K562 (cell line): ENCODE results near the gene SCFD2. TPM values are rescaled to one million over a fixed set of nuclear protein-coding genes. Genes with fewer than 3 reads are reported as not detected.

Experiments
- CC2D1A ChIP-seq: fragments of 450-650 bp; IDR thresholded peaks from 2 replicates; pipeline ENCODE4 v1.6.1; 2017; ENCODE audit warnings: mild to moderate bottlenecking
- ELF4 ChIP-seq: fragments of 450-650 bp; formaldehyde crosslinking; IDR thresholded peaks from 2 replicates; pipeline ENCODE4 v1.4.0; 2022; ENCODE audit warnings: missing genetic modification characterization
- EP400 ChIP-seq: fragments of 450-650 bp; IDR thresholded peaks from 2 replicates; pipeline ENCODE4 v1.6.1; 2017; ENCODE audit warnings: antibody characterized with exemption, mild to moderate bottlenecking, moderate library complexity
- ESRRA ChIP-seq: fragments of 450-650 bp; IDR thresholded peaks from 2 replicates; pipeline ENCODE4 v1.6.1; 2014; ENCODE audit warnings: low read depth, mild to moderate bottlenecking, moderate library complexity, borderline replicate concordance
- FIP1L1 ChIP-seq: fragments of 200-400 bp; formaldehyde crosslinking; IDR thresholded peaks from 2 replicates; pipeline ENCODE4 v1.6.1; 2018; ENCODE audit warnings: mild to moderate bottlenecking, low read depth, low read length; ENCODE audit not compliant: poor library complexity, severe bottlenecking
- FOXA3 ChIP-seq, 2 experiments: fragments of 450-650 bp in 1 of 2; sonication (generic) in 1 of 2; formaldehyde crosslinking; IDR thresholded peaks in 1 of 2; conservative IDR thresholded peaks in 1 of 2; 2 replicates each; pipeline versions ENCODE4 v1.4.0 to v1.8.0; 2020 to 2022; ENCODE audit warnings: mild to moderate bottlenecking in 2 of 2, missing genetic modification reagents in 1 of 2
- POLR2G ChIP-seq: fragments of 200-400 bp; formaldehyde crosslinking; IDR thresholded peaks from 2 replicates; pipeline ENCODE4 v1.6.1; 2017; ENCODE audit warnings: low read depth, mild to moderate bottlenecking, antibody characterized with exemption, low read length, moderate library complexity
- SMARCE1 ChIP-seq: fragments of 450-650 bp; IDR thresholded peaks from 2 replicates; pipeline ENCODE4 v1.7.1; 2016; ENCODE audit warnings: mild to moderate bottlenecking
- STAT5A ChIP-seq: IDR thresholded peaks from 2 replicates; pipeline ENCODE4 v1.6.1; 2012; ENCODE audit warnings: low read length, inconsistent platforms, borderline replicate concordance
- ZBTB8A ChIP-seq: fragments of 450-650 bp; IDR thresholded peaks from 2 replicates; pipeline ENCODE4 v1.6.1; 2018; ENCODE audit warnings: mild to moderate bottlenecking, moderate library complexity; ENCODE audit not compliant: partially characterized antibody
- ZNF24 ChIP-seq: fragments of 450-650 bp; IDR thresholded peaks from 2 replicates; pipeline ENCODE4 v1.6.1; 2016
- ZNF318 ChIP-seq, 2 experiments: fragments of 450-650 bp; IDR thresholded peaks; 2 replicates each; pipeline ENCODE4 v1.6.1; 2016; ENCODE audit warnings: mild to moderate bottlenecking in 2 of 2, borderline replicate concordance in 1 of 2, low read depth in 1 of 2, moderate library complexity in 1 of 2
- ZNF354B ChIP-seq: fragments of 250-450 bp; sonication (Bioruptor Pico); IDR thresholded peaks from 2 replicates; pipeline ENCODE4 v1.4.0; 2020
- ZZZ3 ChIP-seq: fragments of 450-650 bp; IDR thresholded peaks from 2 replicates; pipeline ENCODE4 v1.6.1; 2016; ENCODE audit warnings: antibody characterized with exemption, mild to moderate bottlenecking, moderate library complexity
- polyA plus RNA-seq, 8 experiments: library from polyadenylated mRNA; depleted of rRNA in 4 of 8; stranded (reverse) in 5 of 8; unstranded in 3 of 8; fragments of >200 nt; fragmentation: Nextera tagmentation in 2 of 8; fragmentation: Illumina TruSeq in 1 of 8; extraction: Ambion mirVana in 2 of 8; extraction: Trizol in 1 of 8; gene quantifications; 2 replicates each; pipeline versions ENCODE4 v1.2.1 to v1.2.3, GENCODE V29; 2011 to 2014; ENCODE audit warnings: inconsistent platforms in 1 of 8, missing spikeins in 1 of 8
- total RNA-seq, 7 experiments: library from RNA; depleted of rRNA in 6 of 7; stranded (reverse); fragments of >200 nt in 6 of 7; fragmentation: Illumina TruSeq in 2 of 7; extraction: Trizol in 2 of 7; gene quantifications; 2 replicates each; pipeline versions ENCODE4 v1.2.1 to v1.2.3, GENCODE V29; 2011 to 2021; ENCODE audit warnings: low replicate concordance in 1 of 7
- TF ChIP-seq, protein P1 (sequence below): sonication (generic); formaldehyde crosslinking; IDR thresholded peaks from 2 replicates; pipeline ENCODE4 v1.8.1; 2023; ENCODE audit warnings: mild to moderate bottlenecking, missing genetic modification reagents
- TF ChIP-seq, protein P2 (sequence below), 3 experiments: IDR thresholded peaks in 2 of 3; conservative IDR thresholded peaks in 1 of 3; 2 replicates each; pipeline ENCODE4 v1.5.1; 2011 to 2012; ENCODE audit warnings: low read length in 3 of 3, mild to moderate bottlenecking in 3 of 3, control low read depth in 2 of 3, improper control_type of control experiment in 1 of 3, inconsistent platforms in 1 of 3, low read depth in 1 of 3, mixed read lengths in 1 of 3, moderate library complexity in 1 of 3; ENCODE audit not compliant: insufficient read depth in 2 of 3

SCFD2 gene
- total and polyA plus RNA-seq, 9 of the 15 experiments (the other 6 are each of a cell fraction or from before 2014, with no cell fraction given): 5.7 to 30.3 (median 22.8) TPM

GRCh38 chr4:53186714-53187358, 179.0 kb downstream of the SCFD2 start (continued):
- TF ChIP-seq, protein P1, sequence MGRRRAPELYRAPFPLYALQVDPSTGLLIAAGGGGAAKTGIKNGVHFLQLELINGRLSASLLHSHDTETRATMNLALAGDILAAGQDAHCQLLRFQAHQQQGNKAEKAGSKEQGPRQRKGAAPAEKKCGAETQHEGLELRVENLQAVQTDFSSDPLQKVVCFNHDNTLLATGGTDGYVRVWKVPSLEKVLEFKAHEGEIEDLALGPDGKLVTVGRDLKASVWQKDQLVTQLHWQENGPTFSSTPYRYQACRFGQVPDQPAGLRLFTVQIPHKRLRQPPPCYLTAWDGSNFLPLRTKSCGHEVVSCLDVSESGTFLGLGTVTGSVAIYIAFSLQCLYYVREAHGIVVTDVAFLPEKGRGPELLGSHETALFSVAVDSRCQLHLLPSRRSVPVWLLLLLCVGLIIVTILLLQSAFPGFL (CRISPR knock-in tag): no peak
- TF ChIP-seq, protein P2, sequence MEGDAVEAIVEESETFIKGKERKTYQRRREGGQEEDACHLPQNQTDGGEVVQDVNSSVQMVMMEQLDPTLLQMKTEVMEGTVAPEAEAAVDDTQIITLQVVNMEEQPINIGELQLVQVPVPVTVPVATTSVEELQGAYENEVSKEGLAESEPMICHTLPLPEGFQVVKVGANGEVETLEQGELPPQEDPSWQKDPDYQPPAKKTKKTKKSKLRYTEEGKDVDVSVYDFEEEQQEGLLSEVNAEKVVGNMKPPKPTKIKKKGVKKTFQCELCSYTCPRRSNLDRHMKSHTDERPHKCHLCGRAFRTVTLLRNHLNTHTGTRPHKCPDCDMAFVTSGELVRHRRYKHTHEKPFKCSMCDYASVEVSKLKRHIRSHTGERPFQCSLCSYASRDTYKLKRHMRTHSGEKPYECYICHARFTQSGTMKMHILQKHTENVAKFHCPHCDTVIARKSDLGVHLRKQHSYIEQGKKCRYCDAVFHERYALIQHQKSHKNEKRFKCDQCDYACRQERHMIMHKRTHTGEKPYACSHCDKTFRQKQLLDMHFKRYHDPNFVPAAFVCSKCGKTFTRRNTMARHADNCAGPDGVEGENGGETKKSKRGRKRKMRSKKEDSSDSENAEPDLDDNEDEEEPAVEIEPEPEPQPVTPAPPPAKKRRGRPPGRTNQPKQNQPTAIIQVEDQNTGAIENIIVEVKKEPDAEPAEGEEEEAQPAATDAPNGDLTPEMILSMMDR (IDR thresholded peaks at IDR 0.05 in 2 of 3, conservative IDR thresholded peaks at IDR 0.05 in 1 of 3; ENCODE audit: insufficient read depth in 2 of 3, low read depth in 1 of 3, low read length in 3 of 3): no peak
- TF ChIP-seq CC2D1A (0 out of 2 replicates have a peak, but pooled peaks have one; percentile 18), ZNF318 (IDR thresholded peaks at IDR 0.05; ENCODE audit: borderline replicate concordance in 1 of 2, low read depth in 1 of 2) (no peak), ZBTB8A (no peak), STAT5A (peak; percentile 44; the same call in 1 of the 2 replicates), EP400 (no peak), POLR2G (no peak), ESRRA (no peak), ZNF354B (CRISPR knock-in tag) (no peak), FOXA3 (CRISPR knock-in tag; conservative IDR thresholded peaks at IDR 0.05 in 1 of 2, IDR thresholded peaks at IDR 0.05 in 1 of 2) (0 out of 4 replicates have a peak, but pooled peaks of 1 of the 2 experiments have one; percentile 16), ZZZ3 (no peak), FIP1L1 (no peak), SMARCE1 (peak; percentile 62; the same call in 1 of the 2 replicates), ZNF24 (no peak), ELF4 (no peak)
